Neural progenitor cell (in vitro differentiated cells): ENCODE data around the gene MEIS1. TPM values are rescaled to one million over a fixed set of nuclear protein-coding genes. Genes with fewer than 3 reads are reported as not detected.

Experiments used
- DNase-seq: peaks from one replicate; pipeline ENCODE4 v3.0.0-alpha.2; 2016; ENCODE audit warnings: low spot score
- H2AFZ ChIP-seq: fragments of 200-600 bp; sonication (generic); replicated peaks from 2 replicates; pipeline ENCODE4 v1.6.1; 2016; ENCODE audit warnings: antibody characterized with exemption
- H3F3A ChIP-seq: fragments of 200-600 bp; sonication (generic); 2 replicates; pipeline ENCODE4 v1.6.1; 2016; ENCODE audit warnings: antibody characterized with exemption, low read depth
- H3K27ac ChIP-seq: fragments of 200-600 bp; sonication (generic); 2 replicates; pipeline ENCODE4 v1.5.1; 2016; ENCODE audit warnings: mild to moderate bottlenecking
- H3K27me3 ChIP-seq: fragments of 200-600 bp; sonication (generic); 2 replicates; pipeline ENCODE4 v1.6.1; 2016; ENCODE audit warnings: mild to moderate bottlenecking, moderate library complexity
- H3K36me3 ChIP-seq: fragments of 200-600 bp; sonication (generic); 2 replicates; pipeline ENCODE4 v1.5.1; 2016
- H3K4me1 ChIP-seq: fragments of 200-600 bp; sonication (generic); 2 replicates; pipeline ENCODE4 v1.6.1; 2016; ENCODE audit warnings: mixed run types
- H3K4me2 ChIP-seq: fragments of 200-600 bp; sonication (generic); 2 replicates; pipeline ENCODE4 v1.6.1; 2016
- H3K4me3 ChIP-seq: fragments of 200-600 bp; sonication (generic); 2 replicates; pipeline ENCODE4 v1.5.1; 2016
- H3K79me2 ChIP-seq: fragments of 200-600 bp; sonication (generic); 2 replicates; pipeline ENCODE4 v1.6.1; 2016; ENCODE audit warnings: low read depth
- H3K9ac ChIP-seq: fragments of 200-600 bp; sonication (generic); 2 replicates; pipeline ENCODE4 v1.6.1; 2016
- H3K9me3 ChIP-seq: fragments of 200-600 bp; sonication (generic); 2 replicates; pipeline ENCODE4 v1.5.1; 2016; ENCODE audit warnings: low read depth
- H4K20me1 ChIP-seq: fragments of 200-600 bp; sonication (generic); 2 replicates; pipeline ENCODE4 v1.6.1; 2016; ENCODE audit warnings: low read depth
- H3K27ac Mint-ChIP-seq: 3 replicates; pipeline ENCODE4 v1.8.0; 2021; ENCODE audit warnings: mixed read lengths
- H3K27me3 Mint-ChIP-seq: 2 replicates; pipeline ENCODE4 v1.8.0; 2022; ENCODE audit warnings: low read depth, mild to moderate bottlenecking, inconsistent platforms, moderate library complexity, mixed read lengths; ENCODE audit not compliant: insufficient read depth
- H3K36me3 Mint-ChIP-seq: 3 replicates; pipeline ENCODE4 v1.8.0; 2021; ENCODE audit warnings: mixed read lengths
- H3K4me1 Mint-ChIP-seq: 3 replicates; pipeline ENCODE4 v1.8.0; 2021; ENCODE audit warnings: mixed read lengths
- H3K4me3 Mint-ChIP-seq: 3 replicates; pipeline ENCODE4 v1.8.0; 2021; ENCODE audit warnings: mild to moderate bottlenecking, moderate library complexity, mixed read lengths
- H3K9me3 Mint-ChIP-seq: 3 replicates; pipeline ENCODE4 v1.8.0; 2020; ENCODE audit warnings: mixed read lengths
- EZH2 ChIP-seq: fragments of 200-600 bp; sonication (generic); IDR thresholded peaks from 2 replicates; pipeline ENCODE4 v1.6.1; 2017; ENCODE audit warnings: antibody characterized with exemption, mild to moderate bottlenecking, moderate library complexity
- EZH2phosphoT487 ChIP-seq: fragments of 200-600 bp; sonication (generic); IDR thresholded peaks from 2 replicates; pipeline ENCODE4 v1.6.1; 2017; ENCODE audit warnings: antibody characterized with exemption
- total RNA-seq: library from RNA; depleted of rRNA; stranded (reverse); fragments of >200 nt; gene quantifications from 2 replicates; pipeline ENCODE4 v1.2.3, GENCODE V29; 2015; ENCODE audit warnings: low replicate concordance
- TF ChIP-seq, protein P1 (sequence below): fragments of 200-600 bp; sonication (generic); IDR thresholded peaks from 2 replicates; pipeline ENCODE4 v1.5.1; 2017; ENCODE audit warnings: antibody characterized with exemption, mild to moderate bottlenecking

The MEIS1 gene
- total RNA-seq, 1 donor from 2014 or later, result 14.7 TPM

DNA sequence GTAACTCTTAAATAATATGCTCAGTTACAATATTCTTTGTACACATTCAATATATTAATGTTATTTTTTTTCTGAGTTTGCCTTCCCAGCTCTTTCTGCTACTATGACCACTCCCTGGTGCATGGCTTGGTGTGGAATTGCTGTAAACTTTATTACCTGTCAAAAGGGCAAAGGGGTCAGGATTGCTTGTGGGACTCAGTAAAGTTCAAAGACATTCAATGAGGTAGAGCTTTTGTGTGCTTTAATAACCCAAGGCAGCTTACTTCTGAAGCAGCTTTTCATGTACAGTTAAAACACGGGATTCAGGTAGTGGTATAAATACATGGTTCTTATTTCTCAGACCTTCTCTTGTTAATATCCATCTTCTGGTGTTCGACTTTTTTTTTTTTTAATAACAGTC lies 132.8 kb downstream of the MEIS1 start:
- Histone ChIP-seq H3K4me2 (peak overlapping the region; percentile 22), H2AFZ (no peak overlapping the region), H3K9ac (no peak overlapping the region), H3K4me1 (peaks cover 84% of the 10 kb centered on the region), H3K4me3 (no peak overlapping the region), H3K27me3 (no peaks in the 10 kb centered on the region), H3F3A (peaks cover 25% of the 10 kb centered on the region), H3K79me2 (no peaks in the 10 kb centered on the region), H3K36me3 (no peaks in the 10 kb centered on the region), H4K20me1 (no peaks in the 10 kb centered on the region), H3K27ac (no peak overlapping the region), H3K9me3 (no peaks in the 10 kb centered on the region)
- Mint-ChIP-seq H3K4me1 (peaks cover 83% of the 10 kb centered on the region), H3K27me3 (peaks cover 5% of the 10 kb centered on the region), H3K36me3 (no peaks in the 10 kb centered on the region), H3K4me3 (no peak overlapping the region), H3K9me3 (no peaks in the 10 kb centered on the region), H3K27ac (no peak overlapping the region)
- no peak for DNase-seq
- no peak for TF ChIP-seq EZH2
- TF ChIP-seq, protein P1, sequence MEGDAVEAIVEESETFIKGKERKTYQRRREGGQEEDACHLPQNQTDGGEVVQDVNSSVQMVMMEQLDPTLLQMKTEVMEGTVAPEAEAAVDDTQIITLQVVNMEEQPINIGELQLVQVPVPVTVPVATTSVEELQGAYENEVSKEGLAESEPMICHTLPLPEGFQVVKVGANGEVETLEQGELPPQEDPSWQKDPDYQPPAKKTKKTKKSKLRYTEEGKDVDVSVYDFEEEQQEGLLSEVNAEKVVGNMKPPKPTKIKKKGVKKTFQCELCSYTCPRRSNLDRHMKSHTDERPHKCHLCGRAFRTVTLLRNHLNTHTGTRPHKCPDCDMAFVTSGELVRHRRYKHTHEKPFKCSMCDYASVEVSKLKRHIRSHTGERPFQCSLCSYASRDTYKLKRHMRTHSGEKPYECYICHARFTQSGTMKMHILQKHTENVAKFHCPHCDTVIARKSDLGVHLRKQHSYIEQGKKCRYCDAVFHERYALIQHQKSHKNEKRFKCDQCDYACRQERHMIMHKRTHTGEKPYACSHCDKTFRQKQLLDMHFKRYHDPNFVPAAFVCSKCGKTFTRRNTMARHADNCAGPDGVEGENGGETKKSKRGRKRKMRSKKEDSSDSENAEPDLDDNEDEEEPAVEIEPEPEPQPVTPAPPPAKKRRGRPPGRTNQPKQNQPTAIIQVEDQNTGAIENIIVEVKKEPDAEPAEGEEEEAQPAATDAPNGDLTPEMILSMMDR, result no peak
- TF ChIP-seq EZH2phosphoT487, result no peak

GRCh38 chr2:66568650-66569300 lies 133.8 kb downstream of the MEIS1 start:
- Histone ChIP-seq H3K4me3 (no peak overlapping the region), H3K36me3 (no peaks in the 10 kb centered on the region), H4K20me1 (no peaks in the 10 kb centered on the region), H3K9me3 (no peaks in the 10 kb centered on the region), H3K4me2 (peak overlapping the region; percentile 55), H3K27me3 (no peaks in the 10 kb centered on the region), H3K9ac (no peak overlapping the region), H3K27ac (no peak overlapping the region), H2AFZ (no peak overlapping the region), H3F3A (peaks cover 31% of the 10 kb centered on the region), H3K4me1 (peaks cover 83% of the 10 kb centered on the region), H3K79me2 (no peaks in the 10 kb centered on the region)
- Mint-ChIP-seq H3K27ac (peak overlapping the region; percentile 27), H3K9me3 (no peaks in the 10 kb centered on the region), H3K4me3 (peak overlapping the region; percentile 1), H3K27me3 (peaks cover 6% of the 10 kb centered on the region), H3K4me1 (peaks cover 79% of the 10 kb centered on the region), H3K36me3 (no peaks in the 10 kb centered on the region)
- DNase-seq, result no peak
- no peak for TF ChIP-seq EZH2phosphoT487
- TF ChIP-seq, protein P1, result no peak
- no peak for TF ChIP-seq EZH2

GRCh38 chr2:66569321-66569851 lies 134.5 kb downstream of the MEIS1 start:
- Histone ChIP-seq H4K20me1 (no peaks in the 10 kb centered on the region), H3K27ac (no peak overlapping the region), H3K27me3 (no peaks in the 10 kb centered on the region), H3F3A (peaks cover 37% of the 10 kb centered on the region), H3K79me2 (no peaks in the 10 kb centered on the region), H3K9me3 (no peaks in the 10 kb centered on the region), H3K36me3 (no peaks in the 10 kb centered on the region), H3K4me2 (peak overlapping the region; percentile 55), H2AFZ (no peak overlapping the region), H3K4me1 (peaks cover 77% of the 10 kb centered on the region), H3K4me3 (peak overlapping the region; percentile 8), H3K9ac (no peak overlapping the region)
- peak overlapping the region; percentile 1 for H3K4me3 Mint-ChIP-seq
- peaks cover 7% of the 10 kb centered on the region for H3K27me3 Mint-ChIP-seq
- DNase-seq, result peak; percentile 38
- TF ChIP-seq, protein P1, result no peak
- TF ChIP-seq EZH2phosphoT487 (peak; percentile 51), EZH2 (no peak)
- H3K4me1 Mint-ChIP-seq, result peaks cover 79% of the 10 kb centered on the region
- H3K9me3 Mint-ChIP-seq, result no peaks in the 10 kb centered on the region
- H3K27ac Mint-ChIP-seq, result peak overlapping the region; percentile 27
- H3K36me3 Mint-ChIP-seq, result no peaks in the 10 kb centered on the region
